NCI-H460 (cell line): ENCODE measurements around the gene SOD2. TPM values are rescaled to one million over a fixed set of nuclear protein-coding genes. Genes with fewer than 3 reads are reported as not detected.
"Not testable (repeated sequence)": the region's sequence is repeated elsewhere in the genome, so short reads cannot be mapped to it uniquely, and the experiment has no call there.

ENCODE experiments used
- DNase-seq: peaks from one replicate; pipeline ENCODE4 v3.0.0-alpha.2; 2016; ENCODE audit warnings: low read depth; ENCODE audit errors: extremely low read depth
- polyA plus RNA-seq: library from polyadenylated mRNA; depleted of rRNA; stranded (reverse); fragments of >200 nt; gene quantifications from 2 replicates; pipeline ENCODE4 v1.2.3, GENCODE V29; 2014; cell fraction: nucleus; rRNA removed
- total RNA-seq: library from RNA; depleted of rRNA; stranded (reverse); fragments of >200 nt; shearing (Covaris generic); gene quantifications from 2 replicates; pipeline ENCODE4 v1.2.3, GENCODE V29; 2014; rRNA removed

SOD2 gene
- total RNA-seq: 125 and 135 TPM in 2 replicates
- 75.0 and 75.9 TPM in 2 replicates for polyA plus RNA-seq

GRCh38 chr6:159693128-159693893 is at the start of gene SOD2:
Gene SOD2, minus strand, starts transcription at chr6:159693241. Its CDS starts 74 bp downstream, at chr6:159693167.
- peak; percentile 69 for DNase-seq

- peak; percentile 17 for DNase-seq
These were observed 49.1 kb upstream of the SOD2 start for GRCh38 chr6:159742165-159742564.

GRCh38 chr6:159739341-159739740 is 46.3 kb upstream of the SOD2 start:
- no peak for DNase-seq

GRCh38 chr6:159736908-159737307 is 43.9 kb upstream of the SOD2 start:
- DNase-seq: no peak

GRCh38 chr6:159733395-159733794 is 40.4 kb upstream of the SOD2 start:
- not testable (repeated sequence) for DNase-seq

GRCh38 chr6:159732550-159732949 is 39.5 kb upstream of the SOD2 start:
- DNase-seq: not testable (repeated sequence)

- no peak for DNase-seq
These were observed 37.3 kb upstream of the SOD2 start for GRCh38 chr6:159730332-159730676.

- no peak for DNase-seq
These were observed 36.7 kb upstream of the SOD2 start for GRCh38 chr6:159729598-159730331.

GRCh38 chr6:159728531-159728964 is 35.5 kb upstream of the SOD2 start:
- DNase-seq: no peak

- no peak for DNase-seq
These were observed 34.8 kb upstream of the SOD2 start for GRCh38 chr6:159727717-159728445.

GRCh38 chr6:159726918-159727716 is 34.1 kb upstream of the SOD2 start, which contains the start of gene WTAP:
Gene WTAP, plus strand, starts transcription at chr6:159727506. Its CDS starts 8,760 bp downstream, at chr6:159736266.
- DNase-seq: peak; percentile 86

GRCh38 chr6:159726255-159726917 is 33.3 kb upstream of the SOD2 start:
- DNase-seq: no peak

GRCh38 chr6:159725208-159725607 is 32.2 kb upstream of the SOD2 start:
- DNase-seq: not testable (repeated sequence)

- DNase-seq: no peak
These were observed 31.7 kb upstream of the SOD2 start for GRCh38 chr6:159724778-159725177.

GRCh38 chr6:159723259-159723658 is 30.2 kb upstream of the SOD2 start:
- DNase-seq: no peak

GRCh38 chr6:159722655-159723054 is 29.6 kb upstream of the SOD2 start:
- no peak for DNase-seq

GRCh38 chr6:159721981-159722380 is 28.9 kb upstream of the SOD2 start:
- DNase-seq: not testable (repeated sequence)

GRCh38 chr6:159720708-159721107 is 27.7 kb upstream of the SOD2 start:
- DNase-seq: peak; percentile 15

- DNase-seq: no peak
These were observed 26.2 kb upstream of the SOD2 start for GRCh38 chr6:159719287-159719686.

GRCh38 chr6:159718634-159719033 is 25.6 kb upstream of the SOD2 start:
- DNase-seq: no peak
